Panc1 (cell line): Measurements from ENCODE around the gene PLD1.

Source experiments
- CTCF ChIP-seq: fragments of 450-650 bp; IDR thresholded peaks from 2 replicates; pipeline ENCODE4 v1.5.1; 2017; ENCODE audit warnings: mild to moderate bottlenecking
- POLR2AphosphoS5 ChIP-seq: IDR thresholded peaks from 2 replicates; pipeline ENCODE4 v1.6.1; 2012; ENCODE audit warnings: mild to moderate bottlenecking, low read depth, low read length, moderate library complexity

- TF ChIP-seq CTCF (no peak), POLR2AphosphoS5 (no peak)
Measured at GRCh38 chr3:171804618-171805389, 5.5 kb downstream of the PLD1 start.
